GM12864 (cell line): ENCODE results near the gene HRH2.

Source experiments
- DNase-seq: peaks from one replicate; pipeline ENCODE4 v3.0.0-alpha.2; 2011; ENCODE audit warnings: low read depth
- H3K4me3 ChIP-seq: 2 replicates; pipeline ENCODE4 v1.5.1; 2011; ENCODE audit warnings: mild to moderate bottlenecking, low read depth, low read length, control low read depth
- CTCF ChIP-seq: IDR thresholded peaks from 2 replicates; pipeline ENCODE4 v1.5.1; 2011; ENCODE audit warnings: low read depth, mild to moderate bottlenecking, moderate library complexity, low read length, control low read depth, inconsistent platforms; ENCODE audit errors: missing control alignments

HRH2 gene

GRCh38 chr5:175628668-175629067, 29.2 kb upstream of the HRH2 start:
- H3K4me3 ChIP-seq, result no peak overlapping the region
- no peak for DNase-seq
- TF ChIP-seq CTCF, result no peak

GRCh38 chr5:175629261-175629660, 28.6 kb upstream of the HRH2 start:
- no peak for DNase-seq
- TF ChIP-seq CTCF, result no peak
- no peak overlapping the region for H3K4me3 ChIP-seq

- no peak overlapping the region for H3K4me3 ChIP-seq
- no peak for DNase-seq
- no peak for TF ChIP-seq CTCF
These were observed 28.1 kb upstream of the HRH2 start for GRCh38 chr5:175629793-175630192.

GRCh38 chr5:175635854-175636584, 21.9 kb upstream of the HRH2 start:
- no peak for DNase-seq
- no peak for TF ChIP-seq CTCF
- no peak overlapping the region for H3K4me3 ChIP-seq

GRCh38 chr5:175638305-175638704, 19.6 kb upstream of the HRH2 start:
- TF ChIP-seq CTCF, result no peak
- no peak for DNase-seq
- no peak overlapping the region for H3K4me3 ChIP-seq

GRCh38 chr5:175640106-175640775, 17.6 kb upstream of the HRH2 start:
- DNase-seq, result no peak
- no peak overlapping the region for H3K4me3 ChIP-seq

More at GRCh38 chr5:175640106-175640775, 17.6 kb upstream of the HRH2 start:
- no peak for TF ChIP-seq CTCF
